OCI-LY7 (cell line): ENCODE results near the gene HP1BP3. TPM values are rescaled to one million over a fixed set of nuclear protein-coding genes. Genes with fewer than 3 reads are reported as not detected.

ENCODE experiments used
- BruUV-seq: library from RNA; stranded (reverse); fragments of 400-500 nt; replicated peaks from 2 replicates; lab custom pipeline; 2021; lab: Mats Ljungman, UMichigan
- CTCF ChIA-PET: fragments of 300-600 bp; sonication (Branson Sonifier 250); formaldehyde crosslinking; loops from one replicate; lab custom pipeline; 2022; ENCODE audit warnings: antibody characterized with exemption; ENCODE audit not compliant: unreplicated experiment; lab: Charles Lee
- POLR2A ChIA-PET: fragments of 300-600 bp; sonication (Branson Sonifier 250); formaldehyde crosslinking; loops from one replicate; lab custom pipeline; 2022; ENCODE audit warnings: antibody characterized with exemption; lab: Charles Lee
- DNase-seq: peaks from one replicate; pipeline ENCODE4 v3.0.0-alpha.2; 2015; ENCODE audit warnings: low spot score
- H2AFZ ChIP-seq: fragments of 200-600 bp; sonication (generic), shearing (Covaris generic); 2 replicates; pipeline ENCODE4 v1.6.1; 2014; ENCODE audit warnings: mild to moderate bottlenecking, antibody characterized with exemption, low read length, moderate library complexity
- H3K27ac ChIP-seq: fragments of 200-600 bp; sonication (generic); 2 replicates; pipeline ENCODE4 v1.5.1; 2014; ENCODE audit warnings: mixed run types, low read depth, mild to moderate bottlenecking, moderate library complexity, low read length, inconsistent platforms; ENCODE audit not compliant: poor library complexity, severe bottlenecking
- H3K36me3 ChIP-seq: fragments of 200-600 bp; sonication (generic); 2 replicates; pipeline ENCODE4 v1.6.1; 2014; ENCODE audit warnings: mild to moderate bottlenecking, antibody characterized with exemption, low read length, moderate library complexity, mixed read lengths; ENCODE audit not compliant: insufficient read depth
- H3K4me1 ChIP-seq: fragments of 200-600 bp; sonication (generic); 2 replicates; pipeline ENCODE4 v1.5.1; 2014; ENCODE audit warnings: mild to moderate bottlenecking, low read length; ENCODE audit not compliant: insufficient read depth, poor library complexity, severe bottlenecking
- H3K4me2 ChIP-seq: fragments of 200-600 bp; sonication (generic); 2 replicates; pipeline ENCODE4 v1.6.1; 2014; ENCODE audit warnings: mild to moderate bottlenecking, low read length
- H3K4me3 ChIP-seq: fragments of 200-600 bp; sonication (generic); 2 replicates; pipeline ENCODE4 v1.5.1; 2014; ENCODE audit warnings: mild to moderate bottlenecking, low read depth, low read length; ENCODE audit not compliant: poor library complexity, severe bottlenecking
- H3K79me2 ChIP-seq: fragments of 200-600 bp; sonication (generic); 2 replicates; pipeline ENCODE4 v1.6.1; 2016; ENCODE audit warnings: low read depth, mild to moderate bottlenecking, low read length, moderate library complexity, mixed read lengths; ENCODE audit not compliant: insufficient read depth
- H3K9me2 ChIP-seq: fragments of 200-600 bp; sonication (generic); 2 replicates; pipeline ENCODE4 v1.6.1; 2016; ENCODE audit warnings: mild to moderate bottlenecking, low read length, mixed read lengths; ENCODE audit not compliant: insufficient read depth
- H3K9me3 ChIP-seq: fragments of 200-600 bp; sonication (generic); 2 replicates; pipeline ENCODE4 v1.6.1; 2014; ENCODE audit warnings: mild to moderate bottlenecking, mixed run types, low read length, mixed read lengths
- H4K20me1 ChIP-seq: fragments of 200-600 bp; sonication (generic); 2 replicates; pipeline ENCODE4 v1.6.1; 2014; ENCODE audit warnings: mild to moderate bottlenecking, antibody characterized with exemption, low read length, moderate library complexity, mixed read lengths; ENCODE audit not compliant: insufficient read depth
- CTCF ChIP-seq: fragments of 200-600 bp; sonication (generic); conservative IDR thresholded peaks from 2 replicates; pipeline ENCODE4 v1.5.1; 2014; ENCODE audit warnings: mild to moderate bottlenecking, antibody characterized with exemption, low read length, moderate library complexity, mixed read lengths
- EZH2phosphoT487 ChIP-seq: fragments of 200-600 bp; sonication (generic); IDR thresholded peaks from 2 replicates; pipeline ENCODE4 v1.6.1; 2018; ENCODE audit warnings: low read depth, borderline replicate concordance, mild to moderate bottlenecking, mixed run types, antibody characterized with exemption, low read length, moderate library complexity, mixed read lengths
- intact Hi-C: fragments of 100-400 bp; cut with micrococcal nuclease; formaldehyde crosslinking; loops from one replicate; pipeline ENCODE4 v1.10.0; 2022; ENCODE audit not compliant: unreplicated experiment
- total RNA-seq, 2 experiments: library from RNA; depleted of rRNA in 1 of 2; stranded (reverse); fragments of >200 nt in 1 of 2; shearing (Covaris generic) in 1 of 2; gene quantifications; 2 replicates each; pipeline ENCODE4 v1.2.3, GENCODE V29; 2014 to 2022

The HP1BP3 gene
- total RNA-seq, 2 experiments from 2014 or later: 288 to 295 TPM

DNA sequence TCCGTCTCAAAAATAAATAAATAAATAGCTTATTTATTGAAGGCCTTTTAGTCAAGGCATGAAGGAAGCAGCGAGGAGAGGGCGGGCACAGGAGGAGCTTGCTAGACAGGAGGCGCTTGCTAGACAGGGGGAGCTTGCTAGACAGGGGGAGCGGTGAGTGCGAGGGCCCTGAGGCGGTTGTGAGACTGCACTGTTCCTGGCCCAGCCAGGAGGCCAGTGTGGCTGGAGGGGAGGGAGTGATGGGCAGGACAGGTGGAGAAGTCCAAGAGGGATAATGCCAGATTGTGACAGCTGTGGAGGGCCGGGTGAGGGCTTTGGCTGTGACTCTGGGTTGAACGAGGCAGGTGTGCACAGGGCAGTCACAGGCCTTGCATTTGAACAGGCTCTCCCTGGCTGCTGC, 87.5 kb downstream of the HP1BP3 start:
- CTCF ChIA-PET: interaction anchor here (0.6 kb wide), 1 partner anchor 29 kb away, joined by 3 read pairs; no protein-coding TSS in a partner anchor
- no peak overlapping the region for H3K4me2 ChIP-seq
- no TSS peak for BruUV-seq

GRCh38 chr1:20698195-20698910, 88.8 kb downstream of the HP1BP3 start:
- Histone ChIP-seq H3K4me3 (no peak overlapping the region), H3K27ac (no peak overlapping the region), H3K79me2 (no peaks in the 10 kb centered on the region), H3K4me2 (no peak overlapping the region), H3K9me3 (no peaks in the 10 kb centered on the region), H2AFZ (no peak overlapping the region), H4K20me1 (no peaks in the 10 kb centered on the region), H3K9me2 (no peaks in the 10 kb centered on the region), H3K36me3 (no peaks in the 10 kb centered on the region), H3K4me1 (no peaks in the 10 kb centered on the region)
- no peak for DNase-seq
- POLR2A ChIA-PET: no interaction called here
- intact Hi-C loops: loop anchor here (10.0 kb wide), 1 partner anchor 266 kb away; no protein-coding TSS in a partner anchor
- no TSS peak for BruUV-seq
- CTCF ChIA-PET: no interaction called here
- no peak for TF ChIP-seq EZH2phosphoT487
- TF ChIP-seq CTCF: no peak

More for the DNA sequence above, 87.5 kb downstream of the HP1BP3 start:
- DNase-seq: no peak
- Histone ChIP-seq H3K36me3 (no peaks in the 10 kb centered on the region), H4K20me1 (no peaks in the 10 kb centered on the region), H3K79me2 (no peaks in the 10 kb centered on the region), H3K27ac (no peak overlapping the region), H3K9me3 (no peaks in the 10 kb centered on the region), H3K9me2 (no peaks in the 10 kb centered on the region), H3K4me3 (no peak overlapping the region), H3K4me1 (no peaks in the 10 kb centered on the region), H2AFZ (no peak overlapping the region)
- POLR2A ChIA-PET: no interaction called here
- intact Hi-C loops: loop anchor here (10.0 kb wide), 1 partner anchor 265 kb away; no protein-coding TSS in a partner anchor
- no peak for TF ChIP-seq EZH2phosphoT487
- TF ChIP-seq CTCF: no peak

DNA sequence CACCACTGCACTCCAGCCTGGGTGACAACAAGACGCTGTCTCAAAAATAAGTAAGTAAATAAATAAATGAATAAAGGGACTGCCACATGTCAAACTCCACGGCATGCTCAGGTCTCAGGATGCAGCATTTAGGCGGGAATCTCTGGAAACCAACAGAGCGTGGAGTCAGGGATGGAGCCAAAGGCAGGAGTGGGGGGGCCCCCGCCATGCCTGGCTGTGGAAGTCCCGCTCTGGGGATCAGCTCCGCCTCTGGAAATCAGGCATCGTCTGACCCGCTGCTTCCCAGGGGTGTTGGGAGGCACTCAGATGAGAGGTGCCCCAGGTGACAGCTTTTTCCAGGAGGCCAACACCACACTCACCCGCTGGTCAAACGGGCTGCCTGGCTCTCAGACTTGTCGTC, 89.5 kb downstream of the HP1BP3 start:
- ChIA-PET CTCF (interaction anchor here (0.9 to 1.3 kb wide), 2 partner anchors 15 to 21 kb away, joined by 3 to 4 read pairs; partner anchors contain the start of gene KIF17), POLR2A (interaction anchor here (1.4 kb wide), 1 partner anchor 20 kb away, joined by 3 read pairs; no protein-coding TSS in a partner anchor)
- Histone ChIP-seq H3K4me1 (no peaks in the 10 kb centered on the region), H4K20me1 (no peaks in the 10 kb centered on the region), H3K9me3 (no peaks in the 10 kb centered on the region), H3K4me3 (no peak overlapping the region), H3K4me2 (no peak overlapping the region), H2AFZ (no peak overlapping the region), H3K9me2 (no peaks in the 10 kb centered on the region), H3K27ac (no peak overlapping the region), H3K79me2 (no peaks in the 10 kb centered on the region), H3K36me3 (no peaks in the 10 kb centered on the region)
- intact Hi-C loops: loop anchor here (2.0 to 10.0 kb wide), 2 partner anchors 35 to 267 kb away; partner anchors contain the start of gene SH2D5
- no TSS peak for BruUV-seq
- DNase-seq: no peak
- TF ChIP-seq EZH2phosphoT487 (no peak), CTCF (no peak)
